ENCODE data around the gene GNAS. TPM values are rescaled to one million over a fixed set of nuclear protein-coding genes. Genes with fewer than 3 reads are reported as not detected.

GNAS gene
- total and polyA plus RNA-seq, 10 of the 15 experiments (the other 5 are each of a cell fraction or from before 2014, with no cell fraction given) = 209 to 950 (median 394) TPM

GRCh38 chr20:58923117-58923712 lies 70.7 kb downstream of the GNAS start:
- 52% methylated on average over 8 of the region's 8 CpGs for WGBS (ENCODE audit: insufficient coverage, insufficient replicate concordance, low lambda C conversion rate, missing lambda C conversion rate)

More at GRCh38 chr20:58923117-58923712, 70.7 kb downstream of the GNAS start:
- CTCF ChIA-PET = interaction anchor here (0.7 to 1.7 kb wide), 4 partner anchors 11 to 39 kb away, joined by 3 to 6 read pairs (median 4); no protein-coding TSS in a partner anchor
- no peak overlapping the region for H3K4me2 ChIP-seq (ENCODE audit: control insufficient read depth, insufficient read depth)
- no peak overlapping the region for H3K27ac ChIP-seq (ENCODE audit: control insufficient read depth, insufficient read depth)
- intact Hi-C loops (cut with micrococcal nuclease; ENCODE audit: unreplicated experiment) = no loop called here
- H3K79me2 ChIP-seq (ENCODE audit: control insufficient read depth, insufficient read depth, low read length) = no peaks in the 10 kb centered on the region
- RAD21 ChIA-PET (ENCODE audit: unreplicated experiment) = no interaction called here
- in situ Hi-C loops (cut with MboI) = no loop called here
- SMC1A ChIA-PET (ENCODE audit: uncharacterized antibody, unreplicated experiment) = interaction anchor here (0.7 to 2.1 kb wide), 5 partner anchors 15 to 126 kb away, joined by 3 to 6 read pairs (median 3); partner anchors contain the start of gene NELFCD
- no peak overlapping the region for H3K4me3 ChIP-seq
- no peaks in the 10 kb centered on the region for H3K27me3 ChIP-seq (replicated peaks in 1 of 2; ENCODE audit: control insufficient read depth in 2 of 2, insufficient read depth in 2 of 2, low read length in 1 of 2)
- H3K4me1 ChIP-seq (ENCODE audit: control insufficient read depth, insufficient read depth, low read length) = no peaks in the 10 kb centered on the region
- H4K20me1 ChIP-seq (ENCODE audit: control insufficient read depth, insufficient read depth) = no peaks in the 10 kb centered on the region; the same call in 1 of the 2 replicates
- FAIRE-seq (no peak), DNase-seq (ENCODE audit: low read depth, low spot score) (no peak), ATAC-seq (no peak)
- no TSS peak for BruUV-seq (replicated peaks)
- no peak overlapping the region for H3K9ac ChIP-seq (ENCODE audit: control insufficient read depth, insufficient read depth, low read length)
- POLR2A ChIA-PET = no interaction called here
- H3K9me3 ChIP-seq (replicated peaks; ENCODE audit: control insufficient read depth, insufficient read depth, low read length) = no peaks in the 10 kb centered on the region
- TF ChIP-seq WRNIP1 (IDR thresholded peaks at IDR 0.05; ENCODE audit: borderline replicate concordance, low read depth, low read length) (no peak), BHLHE40 (IDR thresholded peaks at IDR 0.05; ENCODE audit: borderline replicate concordance in 1 of 2, low read depth in 2 of 2, low read length in 1 of 2) (no peak), SIX5 (IDR thresholded peaks at IDR 0.05; ENCODE audit: low read depth, low read length, severe bottlenecking) (no peak), MEF2A (IDR thresholded peaks at IDR 0.05; ENCODE audit: insufficient read depth, low read depth, low read length) (no peak), CTCF (IDR thresholded peaks at IDR 0.05 in 2 of 3, conservative IDR thresholded peaks at IDR 0.05 in 1 of 3; ENCODE audit: control insufficient read depth in 2 of 3, extremely low read depth in 1 of 3, insufficient read depth in 1 of 3, low read depth in 3 of 3, low read length in 3 of 3) (no peak), SREBF1 (IDR thresholded peaks at IDR 0.05; ENCODE audit: low read length) (no peak), MEF2B (IDR thresholded peaks at IDR 0.05; ENCODE audit: partially characterized antibody, poor library complexity, severe bottlenecking) (no peak)
- TF ChIP-seq, protein P1, sequence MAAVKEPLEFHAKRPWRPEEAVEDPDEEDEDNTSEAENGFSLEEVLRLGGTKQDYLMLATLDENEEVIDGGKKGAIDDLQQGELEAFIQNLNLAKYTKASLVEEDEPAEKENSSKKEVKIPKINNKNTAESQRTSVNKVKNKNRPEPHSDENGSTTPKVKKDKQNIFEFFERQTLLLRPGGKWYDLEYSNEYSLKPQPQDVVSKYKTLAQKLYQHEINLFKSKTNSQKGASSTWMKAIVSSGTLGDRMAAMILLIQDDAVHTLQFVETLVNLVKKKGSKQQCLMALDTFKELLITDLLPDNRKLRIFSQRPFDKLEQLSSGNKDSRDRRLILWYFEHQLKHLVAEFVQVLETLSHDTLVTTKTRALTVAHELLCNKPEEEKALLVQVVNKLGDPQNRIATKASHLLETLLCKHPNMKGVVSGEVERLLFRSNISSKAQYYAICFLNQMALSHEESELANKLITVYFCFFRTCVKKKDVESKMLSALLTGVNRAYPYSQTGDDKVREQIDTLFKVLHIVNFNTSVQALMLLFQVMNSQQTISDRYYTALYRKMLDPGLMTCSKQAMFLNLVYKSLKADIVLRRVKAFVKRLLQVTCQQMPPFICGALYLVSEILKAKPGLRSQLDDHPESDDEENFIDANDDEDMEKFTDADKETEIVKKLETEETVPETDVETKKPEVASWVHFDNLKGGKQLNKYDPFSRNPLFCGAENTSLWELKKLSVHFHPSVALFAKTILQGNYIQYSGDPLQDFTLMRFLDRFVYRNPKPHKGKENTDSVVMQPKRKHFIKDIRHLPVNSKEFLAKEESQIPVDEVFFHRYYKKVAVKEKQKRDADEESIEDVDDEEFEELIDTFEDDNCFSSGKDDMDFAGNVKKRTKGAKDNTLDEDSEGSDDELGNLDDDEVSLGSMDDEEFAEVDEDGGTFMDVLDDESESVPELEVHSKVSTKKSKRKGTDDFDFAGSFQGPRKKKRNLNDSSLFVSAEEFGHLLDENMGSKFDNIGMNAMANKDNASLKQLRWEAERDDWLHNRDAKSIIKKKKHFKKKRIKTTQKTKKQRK (IDR thresholded peaks at IDR 0.05; ENCODE audit: low read depth, low read length) = no peak
- H2AFZ ChIP-seq (ENCODE audit: control insufficient read depth, low read depth, low read length) = no peak overlapping the region
- no peaks in the 10 kb centered on the region for H3K36me3 ChIP-seq (ENCODE audit: control insufficient read depth in 2 of 2, insufficient read depth in 2 of 2, low read length in 1 of 2)
